ENCODE results near the gene GTF2F2.

GTF2F2 gene

GRCh38 chr13:45207319-45207718 is 87.0 kb downstream of the GTF2F2 start:
- H3K9ac ChIP-seq: no peak overlapping the region
- no peak for TF ChIP-seq Cebpa-rat (IDR thresholded peaks at IDR 0.05)
- no peaks in the 10 kb centered on the region for H3K4me1 ChIP-seq
- 0 out of 2 replicates have a peak, but pooled peaks cover 23% of the 10 kb centered on the region for H4K20me1 ChIP-seq
- no peaks in the 10 kb centered on the region for H3K9me3 ChIP-seq
- no peaks in the 10 kb centered on the region for H3K27me3 ChIP-seq
- no peak overlapping the region for H3K4me3 ChIP-seq
- peaks cover 25% of the 10 kb centered on the region for H3K36me3 ChIP-seq
- no peak overlapping the region for H3K27ac ChIP-seq
- no peak overlapping the region for H3K4me2 ChIP-seq

- Histone ChIP-seq H3K4me3 (no peak overlapping the region), H3K9me3 (no peaks in the 10 kb centered on the region), H4K20me1 (0 out of 2 replicates have a peak, but pooled peaks cover 22% of the 10 kb centered on the region), H3K27me3 (no peaks in the 10 kb centered on the region), H3K4me1 (no peaks in the 10 kb centered on the region), H3K27ac (no peak overlapping the region), H3K36me3 (peaks cover 25% of the 10 kb centered on the region), H3K4me2 (no peak overlapping the region), H3K9ac (no peak overlapping the region)
- no peak for TF ChIP-seq Cebpa-rat (IDR thresholded peaks at IDR 0.05)
These were observed 87.8 kb downstream of the GTF2F2 start for GRCh38 chr13:45208132-45208531.

GRCh38 chr13:45209229-45209628 is 88.9 kb downstream of the GTF2F2 start:
- Histone ChIP-seq H3K27me3 (no peaks in the 10 kb centered on the region), H4K20me1 (0 out of 2 replicates have a peak, but pooled peaks cover 19% of the 10 kb centered on the region), H3K4me3 (no peak overlapping the region), H3K9me3 (no peaks in the 10 kb centered on the region), H3K4me1 (no peaks in the 10 kb centered on the region), H3K4me2 (no peak overlapping the region), H3K27ac (no peak overlapping the region), H3K9ac (no peak overlapping the region), H3K36me3 (peaks cover 25% of the 10 kb centered on the region)
- no peak for TF ChIP-seq Cebpa-rat (IDR thresholded peaks at IDR 0.05)

GRCh38 chr13:45215392-45216077 is 95.2 kb downstream of the GTF2F2 start:
- no peak overlapping the region for H3K4me2 ChIP-seq
- peaks cover 9% of the 10 kb centered on the region; the same call in 1 of the 2 replicates for H4K20me1 ChIP-seq
- no peaks in the 10 kb centered on the region for H3K27me3 ChIP-seq
- no peak overlapping the region for H3K4me3 ChIP-seq
- peaks cover 17% of the 10 kb centered on the region; the same call in 1 of the 2 replicates for H3K36me3 ChIP-seq
- H3K4me1 ChIP-seq: no peaks in the 10 kb centered on the region
- no peak overlapping the region for H3K27ac ChIP-seq
- no peak overlapping the region for H3K9ac ChIP-seq
- no peak for TF ChIP-seq Cebpa-rat (IDR thresholded peaks at IDR 0.05)
- H3K9me3 ChIP-seq: no peaks in the 10 kb centered on the region

GRCh38 chr13:45216193-45216592 is 95.9 kb downstream of the GTF2F2 start:
- no peak overlapping the region for H3K27ac ChIP-seq

GRCh38 chr13:45218689-45219088 is 98.4 kb downstream of the GTF2F2 start:
- TF ChIP-seq Cebpa-rat (IDR thresholded peaks at IDR 0.05): no peak
- Histone ChIP-seq H3K9ac (no peak overlapping the region), H3K4me1 (no peaks in the 10 kb centered on the region), H3K4me2 (no peak overlapping the region), H3K27me3 (no peaks in the 10 kb centered on the region), H3K27ac (no peak overlapping the region), H3K36me3 (peaks cover 22% of the 10 kb centered on the region; the same call in 1 of the 2 replicates), H3K4me3 (no peak overlapping the region), H3K9me3 (no peaks in the 10 kb centered on the region), H4K20me1 (peaks cover 9% of the 10 kb centered on the region; the same call in 1 of the 2 replicates)

More at GRCh38 chr13:45216193-45216592, 95.9 kb downstream of the GTF2F2 start:
- Histone ChIP-seq H3K4me2 (no peak overlapping the region), H3K9me3 (no peaks in the 10 kb centered on the region), H3K36me3 (peaks cover 17% of the 10 kb centered on the region; the same call in 1 of the 2 replicates), H4K20me1 (peaks cover 9% of the 10 kb centered on the region; the same call in 1 of the 2 replicates), H3K4me1 (no peaks in the 10 kb centered on the region), H3K4me3 (no peak overlapping the region), H3K27me3 (no peaks in the 10 kb centered on the region), H3K9ac (no peak overlapping the region)
- no peak for TF ChIP-seq Cebpa-rat (IDR thresholded peaks at IDR 0.05)

GRCh38 chr13:45219123-45219891 is 99.0 kb downstream of the GTF2F2 start:
- TF ChIP-seq Cebpa-rat (IDR thresholded peaks at IDR 0.05): no peak
- Histone ChIP-seq H3K4me2 (no peak overlapping the region), H4K20me1 (peaks cover 9% of the 10 kb centered on the region; the same call in 1 of the 2 replicates), H3K36me3 (peaks cover 22% of the 10 kb centered on the region; the same call in 1 of the 2 replicates), H3K9ac (no peak overlapping the region), H3K4me3 (no peak overlapping the region), H3K9me3 (no peaks in the 10 kb centered on the region), H3K27me3 (no peaks in the 10 kb centered on the region), H3K27ac (no peak overlapping the region), H3K4me1 (no peaks in the 10 kb centered on the region)

GRCh38 chr13:45219938-45220375 is 99.6 kb downstream of the GTF2F2 start:
- no peaks in the 10 kb centered on the region for H3K27me3 ChIP-seq
- no peak for TF ChIP-seq Cebpa-rat (IDR thresholded peaks at IDR 0.05)
- no peak overlapping the region for H3K9ac ChIP-seq
- no peak overlapping the region for H3K4me3 ChIP-seq
- H3K27ac ChIP-seq: no peak overlapping the region
- H4K20me1 ChIP-seq: peaks cover 13% of the 10 kb centered on the region; the same call in 1 of the 2 replicates
- peaks cover 22% of the 10 kb centered on the region; the same call in 1 of the 2 replicates for H3K36me3 ChIP-seq
- no peak overlapping the region for H3K4me2 ChIP-seq
- no peaks in the 10 kb centered on the region for H3K9me3 ChIP-seq
- no peaks in the 10 kb centered on the region for H3K4me1 ChIP-seq

- TF ChIP-seq Cebpa-rat (IDR thresholded peaks at IDR 0.05): no peak
- no peak overlapping the region for H3K4me3 ChIP-seq
- H3K4me2 ChIP-seq: no peak overlapping the region
- H3K4me1 ChIP-seq: no peaks in the 10 kb centered on the region
- H3K9me3 ChIP-seq: no peaks in the 10 kb centered on the region
- H3K27ac ChIP-seq: no peak overlapping the region
- H3K9ac ChIP-seq: no peak overlapping the region
- H3K36me3 ChIP-seq: peaks cover 20% of the 10 kb centered on the region; the same call in 1 of the 2 replicates
- no peaks in the 10 kb centered on the region for H3K27me3 ChIP-seq
- H4K20me1 ChIP-seq: peaks cover 18% of the 10 kb centered on the region; the same call in 1 of the 2 replicates
These were observed 100.1 kb downstream of the GTF2F2 start for GRCh38 chr13:45220403-45220802.

GRCh38 chr13:45222516-45222915 is 102.2 kb downstream of the GTF2F2 start:
- Histone ChIP-seq H3K4me3 (no peak overlapping the region), H3K9me3 (no peaks in the 10 kb centered on the region), H3K36me3 (0 out of 2 replicates have a peak, but pooled peaks cover 5% of the 10 kb centered on the region), H3K4me2 (no peak overlapping the region), H3K27me3 (no peaks in the 10 kb centered on the region), H3K4me1 (no peaks in the 10 kb centered on the region), H4K20me1 (peaks cover 25% of the 10 kb centered on the region; the same call in 1 of the 2 replicates), H3K27ac (no peak overlapping the region), H3K9ac (no peak overlapping the region)
- TF ChIP-seq Cebpa-rat (IDR thresholded peaks at IDR 0.05): no peak
